Testis (tissue), 3 donors: ENCODE measurements around the gene AGAP1. TPM values are rescaled to one million over a fixed set of nuclear protein-coding genes. Genes with fewer than 3 reads are reported as not detected.

ENCODE experiments used
- DNase-seq: peaks from one replicate; pipeline ENCODE4 v3.0.0-alpha.2; 2019
- H3K27ac ChIP-seq, 2 donors: fragments of 200-600 bp; sonication (generic); one replicate each; pipeline ENCODE4 v1.5.1; 2019
- H3K27me3 ChIP-seq: fragments of 200-600 bp; sonication (generic); one replicate; pipeline ENCODE4 v1.5.1; 2019
- H3K36me3 ChIP-seq: fragments of 200-600 bp; sonication (generic); one replicate; pipeline ENCODE4 v1.5.1; 2017; ENCODE audit warnings: low read depth; ENCODE audit errors: missing control alignments
- H3K4me1 ChIP-seq: fragments of 200-600 bp; sonication (generic); one replicate; pipeline ENCODE4 v1.5.1; 2019
- H3K4me3 ChIP-seq, 2 donors: fragments of 200-600 bp; sonication (generic); one replicate each; pipeline ENCODE4 v1.5.1; 2017 to 2019
- H3K9me3 ChIP-seq: fragments of 200-600 bp; sonication (generic); one replicate; pipeline ENCODE4 v1.5.1; 2017
- CTCF ChIP-seq, 3 experiments: fragments of 450-650 bp in 2 of 3; fragments of 200-600 bp in 1 of 3; sonication (generic) in 1 of 3; IDR thresholded peaks; one replicate each; pipeline ENCODE4 v1.5.1; 2016 to 2019; ENCODE audit warnings: antibody characterized with exemption in 3 of 3, mild to moderate bottlenecking in 2 of 3, moderate library complexity in 1 of 3
- POLR2A ChIP-seq: fragments of 450-650 bp; IDR thresholded peaks from one replicate; pipeline ENCODE4 v1.6.1; 2017; ENCODE audit warnings: antibody characterized with exemption, mild to moderate bottlenecking, moderate library complexity
- WGBS, 2 donors: methylation state at CpG; one replicate each; pipeline ENCODE4 v1.1.5; 2018; 5-methylcytosine and 5-hydroxymethylcytosine counted together
- intact Hi-C: fragments of 100-400 bp; cut with DNase I; formaldehyde crosslinking; loops from one replicate; pipeline ENCODE4 v1.15.1; 2023; ENCODE audit warnings: low total_unique reads
- polyA plus RNA-seq: library from polyadenylated mRNA; stranded (reverse); fragments of 350-450 nt; fragmentation: Illumina TruSeq; extraction: RNeasy Lipid Tissue Mini Kit (QIAGEN cat#74804); gene quantifications from one replicate; pipeline ENCODE4 v1.2.3, GENCODE V29; 2014; ENCODE audit warnings: low read depth, low replicate concordance; ENCODE audit not compliant: insufficient read depth
- total RNA-seq, 2 donors: library from RNA; depleted of rRNA; stranded (reverse); fragments of >200 nt; gene quantifications; one replicate each; pipeline ENCODE4 v1.2.3, GENCODE V29; 2016

AGAP1 gene
- total and polyA plus RNA-seq, 3 donors from 2014 or later, result 21.4 to 45.5 (median 40.7) TPM

- Histone ChIP-seq H3K27ac (no peak overlapping the region), H3K27me3 (no peaks in the 10 kb centered on the region), H3K4me3 (no peak overlapping the region), H3K36me3 (no peaks in the 10 kb centered on the region), H3K4me1 (peaks cover 4% of the 10 kb centered on the region), H3K9me3 (no peaks in the 10 kb centered on the region)
- no peak for TF ChIP-seq CTCF (IDR thresholded peaks at IDR 0.05)
- TF ChIP-seq POLR2A, result no peak
- intact Hi-C loops, result no loop called here
- WGBS, 2 donors, result 92 to 94% methylated on average over 17 of the region's 17 CpGs
- DNase-seq, result no peak
Observed at GRCh38 chr2:235727891-235728799, 234.3 kb downstream of the AGAP1 start.

GRCh38 chr2:235728800-235729556 lies 235.1 kb downstream of the AGAP1 start:
- H3K4me3 ChIP-seq, result no peak overlapping the region
- 77 to 86% methylated on average over 9 to 12 of the region's 12 CpGs for WGBS, 2 donors
- intact Hi-C loops, result no loop called here
- H3K27me3 ChIP-seq, result no peaks in the 10 kb centered on the region
- H3K4me1 ChIP-seq, result peaks cover 4% of the 10 kb centered on the region
- no peak overlapping the region for H3K27ac ChIP-seq
- H3K9me3 ChIP-seq, result no peaks in the 10 kb centered on the region
- TF ChIP-seq POLR2A (no peak), CTCF (IDR thresholded peaks at IDR 0.05) (no peak)
- H3K36me3 ChIP-seq, result no peaks in the 10 kb centered on the region
- DNase-seq, result no peak

GRCh38 chr2:235729557-235729947 lies 235.7 kb downstream of the AGAP1 start:
- no peak overlapping the region for H3K4me3 ChIP-seq
- H3K27ac ChIP-seq, result no peak overlapping the region
- H3K9me3 ChIP-seq, result no peaks in the 10 kb centered on the region
- no peaks in the 10 kb centered on the region for H3K27me3 ChIP-seq
- intact Hi-C loops, result no loop called here
- 81 to 85% methylated on average over 4 of the region's 4 CpGs for WGBS, 2 donors
- DNase-seq, result no peak
- no peaks in the 10 kb centered on the region for H3K36me3 ChIP-seq
- no peak for TF ChIP-seq POLR2A
- TF ChIP-seq CTCF (IDR thresholded peaks at IDR 0.05), result no peak
- H3K4me1 ChIP-seq, result no peaks in the 10 kb centered on the region

DNA sequence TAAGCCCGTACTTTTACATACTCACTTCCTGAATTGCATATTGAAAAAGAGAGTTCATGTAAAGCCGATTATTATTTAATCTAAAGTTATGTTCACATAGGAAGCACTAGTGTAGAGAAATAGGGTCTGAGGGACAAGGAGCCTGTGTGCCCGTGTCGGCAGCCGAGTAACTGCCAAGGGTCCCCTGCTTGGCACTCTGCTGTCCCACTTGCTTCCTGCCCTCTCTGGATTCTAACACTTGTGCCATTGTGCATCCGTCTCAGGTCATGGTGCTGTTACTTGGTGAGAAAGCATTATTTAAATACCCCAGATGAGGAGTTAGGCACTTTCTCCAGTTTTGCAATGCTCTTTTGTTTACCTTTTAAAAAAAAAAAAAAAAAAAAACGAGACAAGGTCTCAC lies 236.3 kb downstream of the AGAP1 start:
- intact Hi-C loops, result no loop called here
- Histone ChIP-seq H3K36me3 (no peaks in the 10 kb centered on the region), H3K4me3 (no peak overlapping the region), H3K27me3 (no peaks in the 10 kb centered on the region), H3K4me1 (no peaks in the 10 kb centered on the region), H3K9me3 (no peaks in the 10 kb centered on the region), H3K27ac (no peak overlapping the region)
- TF ChIP-seq CTCF (IDR thresholded peaks at IDR 0.05) (no peak), POLR2A (no peak)
- DNase-seq, result no peak
- 92 to 94% methylated on average over 7 of the region's 7 CpGs for WGBS, 2 donors
